Smooth muscle cell (in vitro differentiated cells): ENCODE measurements around the gene ATXN7. TPM values are rescaled to one million over a fixed set of nuclear protein-coding genes. Genes with fewer than 3 reads are reported as not detected.

Experiments used
- DNase-seq: peaks from one replicate; lab custom pipeline; 2025; ENCODE audit not compliant: unreplicated experiment; lab: John Stamatoyannopoulos, UW
- H2AFZ ChIP-seq: fragments of 200-600 bp; sonication (generic); 2 replicates; pipeline ENCODE4 v1.6.0; 2016; ENCODE audit warnings: antibody characterized with exemption, low read depth, mild to moderate bottlenecking
- H3F3A ChIP-seq: fragments of 200-600 bp; sonication (generic); 2 replicates; pipeline ENCODE4 v1.6.0; 2017; ENCODE audit warnings: antibody characterized with exemption, low read depth
- H3K27ac ChIP-seq: fragments of 200-600 bp; sonication (generic); 2 replicates; pipeline ENCODE4 v1.5.1; 2016; ENCODE audit warnings: low read depth, mild to moderate bottlenecking
- H3K27me3 ChIP-seq: fragments of 200-600 bp; sonication (generic); 2 replicates; pipeline ENCODE4 v1.6.1; 2016; ENCODE audit warnings: low read depth, mild to moderate bottlenecking
- H3K36me3 ChIP-seq: fragments of 200-600 bp; sonication (generic); 2 replicates; pipeline ENCODE4 v1.5.1; 2016; ENCODE audit warnings: low read depth
- H3K4me1 ChIP-seq: fragments of 200-600 bp; sonication (generic); 2 replicates; pipeline ENCODE4 v1.5.1; 2016; ENCODE audit warnings: low read depth
- H3K4me2 ChIP-seq: fragments of 200-600 bp; sonication (generic); 2 replicates; pipeline ENCODE4 v1.6.0; 2016; ENCODE audit warnings: mild to moderate bottlenecking
- H3K4me3 ChIP-seq: fragments of 200-600 bp; sonication (generic); 2 replicates; pipeline ENCODE4 v1.5.1; 2016; ENCODE audit warnings: mild to moderate bottlenecking
- H3K79me2 ChIP-seq: fragments of 200-600 bp; sonication (generic); 2 replicates; pipeline ENCODE4 v1.6.0; 2016; ENCODE audit warnings: low read depth, mild to moderate bottlenecking
- H3K9ac ChIP-seq: fragments of 200-600 bp; sonication (generic); 2 replicates; pipeline ENCODE4 v1.6.0; 2016; ENCODE audit warnings: low read depth
- H3K9me3 ChIP-seq: fragments of 200-600 bp; sonication (generic); replicated peaks from 2 replicates; pipeline ENCODE4 v1.5.1; 2016; ENCODE audit warnings: low read depth
- H4K20me1 ChIP-seq: fragments of 200-600 bp; sonication (generic); 2 replicates; pipeline ENCODE4 v1.6.0; 2016; ENCODE audit warnings: low read depth
- CTCF ChIP-seq: fragments of 200-600 bp; sonication (generic); IDR thresholded peaks from 2 replicates; pipeline ENCODE4 v1.5.1; 2017; ENCODE audit warnings: borderline replicate concordance, mild to moderate bottlenecking, antibody characterized with exemption; ENCODE audit not compliant: insufficient read depth, poor library complexity, severe bottlenecking
- WGBS: methylation state at CpG from one replicate; pipeline ENCODE4 v1.1.7; 2016; ENCODE audit warnings: low lambda C conversion rate; 5-methylcytosine and 5-hydroxymethylcytosine counted together
- polyA plus RNA-seq: library from polyadenylated mRNA; unstranded; fragments of >200 nt; fragmentation: Nextera tagmentation; extraction: Ambion mirVana; gene quantifications from 2 replicates; pipeline ENCODE4 v1.2.1, GENCODE V29; 2016
- total RNA-seq: library from RNA; depleted of rRNA; stranded (reverse); fragments of >200 nt; gene quantifications from 2 replicates; pipeline ENCODE4 v1.2.3, GENCODE V29; 2014

The ATXN7 gene
- total and polyA plus RNA-seq, 2 experiments from 2014 or later = 3.6 to 14.1 TPM

- Histone ChIP-seq H3K9ac (no peak overlapping the region), H3K4me2 (no peak overlapping the region)
- 3% methylated on average over 1 of the region's 1 CpG for WGBS
Observed at GRCh38 chr3:64042952-64043351, 179.3 kb downstream of the ATXN7 start.

GRCh38 chr3:64046592-64046991 is 182.9 kb downstream of the ATXN7 start:
- no peaks in the 10 kb centered on the region for H4K20me1 ChIP-seq
- peaks cover 30% of the 10 kb centered on the region for H3K4me1 ChIP-seq
- TF ChIP-seq CTCF = no peak
- H3K9me3 ChIP-seq = no peaks in the 10 kb centered on the region
- H2AFZ ChIP-seq = no peak overlapping the region
- H3K27me3 ChIP-seq = no peaks in the 10 kb centered on the region
- no peaks in the 10 kb centered on the region for H3K36me3 ChIP-seq
- no peaks in the 10 kb centered on the region for H3K79me2 ChIP-seq
- no peak overlapping the region for H3K27ac ChIP-seq
- H3F3A ChIP-seq = no peaks in the 10 kb centered on the region
- no peak overlapping the region for H3K9ac ChIP-seq
- WGBS = 88% methylated on average over 3 of the region's 3 CpGs
- no peak overlapping the region for H3K4me2 ChIP-seq
- no peak overlapping the region for H3K4me3 ChIP-seq
- no peak for DNase-seq

More at GRCh38 chr3:64042952-64043351, 179.3 kb downstream of the ATXN7 start:
- H3K27me3 ChIP-seq = no peaks in the 10 kb centered on the region
- H2AFZ ChIP-seq = no peak overlapping the region
- no peaks in the 10 kb centered on the region for H4K20me1 ChIP-seq
- H3K79me2 ChIP-seq = no peaks in the 10 kb centered on the region
- DNase-seq = no peak
- H3F3A ChIP-seq = peaks cover 9% of the 10 kb centered on the region
- no peak for TF ChIP-seq CTCF
- peaks cover 9% of the 10 kb centered on the region for H3K4me1 ChIP-seq
- H3K4me3 ChIP-seq = no peak overlapping the region
- no peaks in the 10 kb centered on the region for H3K36me3 ChIP-seq
- H3K27ac ChIP-seq = no peak overlapping the region
- no peaks in the 10 kb centered on the region for H3K9me3 ChIP-seq

GRCh38 chr3:64046996-64047594 is 183.4 kb downstream of the ATXN7 start:
- Histone ChIP-seq H3K4me3 (no peak overlapping the region), H3K36me3 (no peaks in the 10 kb centered on the region), H3K9me3 (no peaks in the 10 kb centered on the region), H3K4me1 (peaks cover 30% of the 10 kb centered on the region), H3K27me3 (no peaks in the 10 kb centered on the region), H3K79me2 (no peaks in the 10 kb centered on the region), H3K27ac (peak overlapping the region; percentile 82), H3K9ac (peak overlapping the region; percentile 32), H4K20me1 (no peaks in the 10 kb centered on the region), H3F3A (no peaks in the 10 kb centered on the region), H3K4me2 (peak overlapping the region; percentile 65), H2AFZ (no peak overlapping the region)
- no peak for DNase-seq
- 60% methylated on average over 6 of the region's 6 CpGs for WGBS
- no peak for TF ChIP-seq CTCF

GRCh38 chr3:64047787-64048186 is 184.1 kb downstream of the ATXN7 start:
- peak overlapping the region; percentile 82 for H3K27ac ChIP-seq
- peak overlapping the region; percentile 80 for H2AFZ ChIP-seq

More at GRCh38 chr3:64047787-64048186, 184.1 kb downstream of the ATXN7 start:
- peaks cover 30% of the 10 kb centered on the region for H3K4me1 ChIP-seq
- H4K20me1 ChIP-seq = no peaks in the 10 kb centered on the region
- no peak for TF ChIP-seq CTCF
- no peak for DNase-seq
- peak overlapping the region; percentile 65 for H3K4me2 ChIP-seq
- H3K36me3 ChIP-seq = no peaks in the 10 kb centered on the region
- no peaks in the 10 kb centered on the region for H3K9me3 ChIP-seq
- H3K27me3 ChIP-seq = no peaks in the 10 kb centered on the region
- H3F3A ChIP-seq = no peaks in the 10 kb centered on the region
- H3K79me2 ChIP-seq = no peaks in the 10 kb centered on the region
- no peak overlapping the region for H3K4me3 ChIP-seq
- H3K9ac ChIP-seq = peak overlapping the region; percentile 32
- WGBS = 25% methylated on average over 7 of the region's 7 CpGs
